Ascending aorta (tissue), 2 donors: ENCODE results near the gene STX18. TPM values are rescaled to one million over a fixed set of nuclear protein-coding genes. Genes with fewer than 3 reads are reported as not detected.

Experiments
- DNase-seq, 2 donors: peaks; one replicate each; pipeline ENCODE4 v3.0.0-alpha.2; 2019; ENCODE audit warnings: low spot score in 2 of 2
- H3K27ac ChIP-seq, 2 donors: fragments of 200-600 bp; sonication (generic); one replicate each; pipeline ENCODE4 v1.5.1; 2016 to 2017; ENCODE audit warnings: mild to moderate bottlenecking in 1 of 2
- H3K27me3 ChIP-seq: fragments of 200-600 bp; sonication (generic); one replicate; pipeline ENCODE4 v1.5.1; 2017
- H3K36me3 ChIP-seq, 2 donors: fragments of 200-600 bp; sonication (generic); one replicate each; pipeline ENCODE4 v1.5.1; 2016
- H3K4me1 ChIP-seq, 2 donors: fragments of 200-600 bp; sonication (generic); one replicate each; pipeline ENCODE4 v1.5.1; 2016 to 2017; ENCODE audit warnings: mild to moderate bottlenecking in 1 of 2
- H3K4me3 ChIP-seq, 2 donors: fragments of 200-600 bp; sonication (generic); one replicate each; pipeline ENCODE4 v1.5.1; 2016 to 2017; ENCODE audit warnings: mild to moderate bottlenecking in 1 of 2
- H3K9me3 ChIP-seq, 2 donors: fragments of 200-600 bp; sonication (generic); one replicate each; pipeline ENCODE4 v1.5.1; 2016
- CTCF ChIP-seq, 3 experiments: fragments of 200-600 bp in 2 of 3; fragments of 450-650 bp in 1 of 3; sonication (generic) in 2 of 3; IDR thresholded peaks; one replicate each; pipeline ENCODE4 v1.5.1; 2016 to 2019; ENCODE audit warnings: antibody characterized with exemption in 3 of 3, mild to moderate bottlenecking in 1 of 3, moderate library complexity in 1 of 3
- intact Hi-C: fragments of 100-400 bp; cut with DNase I; formaldehyde crosslinking; loops from one replicate; pipeline ENCODE4 v1.15.1; 2023
- total RNA-seq: library from RNA; depleted of rRNA; stranded (reverse); fragments of >200 nt; gene quantifications from one replicate; pipeline ENCODE4 v1.1.0, GENCODE V29; 2016

The STX18 gene
- total RNA-seq, 1 donor from 2014 or later = 28.2 TPM

GRCh38 chr4:4408132-4408523 is 133.7 kb downstream of the STX18 start:
- no peaks in the 10 kb centered on the region for H3K9me3 ChIP-seq
- no peak for DNase-seq
- no peaks in the 10 kb centered on the region for H3K27me3 ChIP-seq
- no peaks in the 10 kb centered on the region for H3K36me3 ChIP-seq
- no peak overlapping the region for H3K4me3 ChIP-seq
- H3K4me1 ChIP-seq = no peaks in the 10 kb centered on the region
- H3K27ac ChIP-seq = no peak overlapping the region
- intact Hi-C loops = no loop called here
- no peak for TF ChIP-seq CTCF (IDR thresholded peaks at IDR 0.05)

GRCh38 chr4:4407299-4408131 is 134.3 kb downstream of the STX18 start:
- Histone ChIP-seq H3K4me3 (no peak overlapping the region), H3K4me1 (no peaks in the 10 kb centered on the region), H3K36me3 (no peaks in the 10 kb centered on the region), H3K27ac (no peak overlapping the region), H3K27me3 (no peaks in the 10 kb centered on the region), H3K9me3 (no peaks in the 10 kb centered on the region)
- intact Hi-C loops = no loop called here
- DNase-seq = no peak
- TF ChIP-seq CTCF (IDR thresholded peaks at IDR 0.05) = no peak

- Histone ChIP-seq H3K4me1 (no peaks in the 10 kb centered on the region), H3K4me3 (no peak overlapping the region), H3K27me3 (no peaks in the 10 kb centered on the region), H3K36me3 (no peaks in the 10 kb centered on the region), H3K9me3 (no peaks in the 10 kb centered on the region), H3K27ac (no peak overlapping the region)
- DNase-seq = no peak
- no peak for TF ChIP-seq CTCF (IDR thresholded peaks at IDR 0.05)
- intact Hi-C loops = no loop called here
Measured at GRCh38 chr4:4406455-4407298, 135.2 kb downstream of the STX18 start.

GRCh38 chr4:4405358-4405962 is 136.4 kb downstream of the STX18 start:
- intact Hi-C loops = no loop called here

More at GRCh38 chr4:4405358-4405962, 136.4 kb downstream of the STX18 start:
- no peak for TF ChIP-seq CTCF (IDR thresholded peaks at IDR 0.05)
- Histone ChIP-seq H3K4me3 (no peak overlapping the region), H3K27ac (no peak overlapping the region), H3K9me3 (no peaks in the 10 kb centered on the region), H3K27me3 (no peaks in the 10 kb centered on the region), H3K4me1 (no peaks in the 10 kb centered on the region), H3K36me3 (no peaks in the 10 kb centered on the region)
- DNase-seq = no peak
